ENCODE results near the gene STK32C. TPM values are rescaled to one million over a fixed set of nuclear protein-coding genes. Genes with fewer than 3 reads are reported as not detected.

The STK32C gene
- total RNA-seq, 4 donors from 2014 or later, result 4.8 to 10.9 (median 7.8) TPM

DNA sequence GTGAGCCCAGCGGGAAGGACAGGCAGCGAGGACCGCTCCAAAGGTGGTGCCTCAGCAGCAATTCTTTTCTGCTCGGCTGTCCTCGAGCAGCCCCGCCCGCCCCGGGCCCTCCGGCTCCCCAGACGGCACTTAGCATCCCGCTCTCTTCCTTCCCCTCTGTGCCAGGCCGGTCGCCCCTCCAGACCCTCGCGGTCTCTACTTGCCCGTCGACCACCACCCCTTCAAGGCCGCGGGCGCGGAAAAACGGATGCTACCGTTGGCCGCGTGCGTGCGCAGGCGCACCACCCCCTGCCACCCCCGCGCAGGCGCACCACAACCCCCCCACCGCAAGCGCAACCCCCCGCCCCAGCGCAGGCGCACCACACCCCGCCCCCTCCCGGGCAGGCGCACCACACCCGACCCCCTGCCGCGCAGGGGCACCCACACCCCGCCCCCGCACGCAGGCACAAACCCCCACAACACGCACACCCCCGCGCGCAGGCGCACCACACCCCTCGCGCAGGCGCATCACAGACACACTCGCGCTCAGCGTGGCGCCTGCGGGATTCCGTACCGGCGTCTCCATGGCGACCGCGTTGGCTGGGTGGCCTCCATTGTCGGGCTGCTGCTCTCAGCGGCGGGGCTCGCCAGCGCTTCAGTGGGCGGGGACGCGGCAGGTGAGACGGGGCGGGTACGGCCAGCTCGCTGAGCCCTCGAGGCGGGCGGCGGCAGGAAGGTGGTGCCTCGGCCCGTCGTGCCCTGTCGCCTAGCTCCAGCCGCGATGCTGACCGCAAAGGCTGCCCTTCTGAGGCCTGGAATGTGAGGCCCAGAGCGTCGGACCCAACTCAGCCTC, 24.1 kb upstream of the STK32C start, which contains the start of gene LRRC27:
LRRC27 (plus strand) TSS at position 593 of the 832 bp plus-strand sequence. CDS start 1,332 bp downstream, outside the sequence.
- WGBS, result 0% methylated on average over 14 of the region's 89 CpGs
- peak within 1 kb of the TSS; percentile 66 to 85 (median 72) for H3K4me3 ChIP-seq

GRCh38 chr10:132330486-132330833, 22.7 kb upstream of the STK32C start:
- no peaks in the 10 kb centered on the region for H3K27me3 ChIP-seq
- H3K36me3 ChIP-seq, result peaks cover 0 to 16% (median 2%) of the 10 kb centered on the region in 4 donors
- intact Hi-C loops (cut with DNase I), result loop anchor here (2.0 kb wide), 1 partner anchor 22 kb away; no protein-coding TSS in a partner anchor
- DNase-seq (ENCODE audit: extremely low spot score), result no peak
- peak overlapping the region in 1 of 4 donors; percentile 53 for H3K27ac ChIP-seq (replicated peaks in 1 of 4)
- H3K9me3 ChIP-seq, result no peaks in the 10 kb centered on the region
- TF ChIP-seq CTCF (IDR thresholded peaks at IDR 0.05) (no peak), POLR2AphosphoS5 (IDR thresholded peaks at IDR 0.05) (no peak), EP300 (IDR thresholded peaks at IDR 0.05) (no peak), POLR2A (IDR thresholded peaks at IDR 0.05; ENCODE audit: low read depth) (no peak)
- WGBS, result 92% methylated on average over 8 of the region's 8 CpGs
- H3K4me3 ChIP-seq, result peak overlapping the region; percentile 66 to 85 (median 72)
- H3K4me1 ChIP-seq, result peaks cover 27 to 43% (median 39%) of the 10 kb centered on the region in 4 donors

More for the DNA sequence above, 24.1 kb upstream of the STK32C start, which contains the start of gene LRRC27:
- Histone ChIP-seq H3K36me3 (peaks cover 0 to 10% (median 0%) of the 10 kb centered on the region in 4 donors), H3K4me1 (peaks cover 30 to 49% (median 40%) of the 10 kb centered on the region in 4 donors), H3K9me3 (no peaks in the 10 kb centered on the region), H3K27me3 (no peaks in the 10 kb centered on the region), H3K27ac (replicated peaks in 1 of 4) (peak within 1 kb of the TSS; percentile 76 to 90 (median 80))
- intact Hi-C loops (cut with DNase I), result loop anchor here (2.0 kb wide), 1 partner anchor 23 kb away; no protein-coding TSS in a partner anchor
- peak; percentile 99 for DNase-seq (ENCODE audit: extremely low spot score)
- TF ChIP-seq CTCF (IDR thresholded peaks at IDR 0.05), result peak in 1 of 3 experiments; percentile 15
- TF ChIP-seq EP300 (IDR thresholded peaks at IDR 0.05), result no peak
- TF ChIP-seq POLR2A (IDR thresholded peaks at IDR 0.05; ENCODE audit: low read depth), result peak; percentile 11
- TF ChIP-seq POLR2AphosphoS5 (IDR thresholded peaks at IDR 0.05), result peak; percentile 86 to 89

- TF ChIP-seq POLR2AphosphoS5 (IDR thresholded peaks at IDR 0.05), result peak in 1 of 2 donors; percentile 38
- no peak for TF ChIP-seq POLR2A (IDR thresholded peaks at IDR 0.05; ENCODE audit: low read depth)
- DNase-seq (ENCODE audit: extremely low spot score), result no peak
- WGBS, result 74% methylated on average over 23 of the region's 23 CpGs
- Histone ChIP-seq H3K27me3 (no peaks in the 10 kb centered on the region), H3K4me3 (peak overlapping the region; percentile 66 to 85 (median 72)), H3K27ac (replicated peaks in 1 of 4) (peak overlapping the region in 1 of 4 donors; percentile 53), H3K9me3 (no peaks in the 10 kb centered on the region), H3K36me3 (peaks cover 0 to 17% (median 2%) of the 10 kb centered on the region in 4 donors), H3K4me1 (peaks cover 27 to 43% (median 39%) of the 10 kb centered on the region in 4 donors)
- intact Hi-C loops (cut with DNase I), result loop anchor here (2.0 kb wide), 1 partner anchor 21 kb away; no protein-coding TSS in a partner anchor
These were observed 22.1 kb upstream of the STK32C start for GRCh38 chr10:132329565-132330485.

- TF ChIP-seq POLR2AphosphoS5 (IDR thresholded peaks at IDR 0.05) (no peak), CTCF (IDR thresholded peaks at IDR 0.05) (no peak), EP300 (IDR thresholded peaks at IDR 0.05) (no peak), POLR2A (IDR thresholded peaks at IDR 0.05; ENCODE audit: low read depth) (no peak)
- H3K36me3 ChIP-seq, result peaks cover 0 to 15% (median 2%) of the 10 kb centered on the region in 4 donors
- no peak overlapping the region for H3K27ac ChIP-seq (replicated peaks in 1 of 4)
- 64% methylated on average over 7 of the region's 8 CpGs for WGBS
- H3K27me3 ChIP-seq, result no peaks in the 10 kb centered on the region
- intact Hi-C loops (cut with DNase I), result no loop called here
- H3K4me3 ChIP-seq, result no peak overlapping the region
- H3K9me3 ChIP-seq, result no peaks in the 10 kb centered on the region
- DNase-seq (ENCODE audit: extremely low spot score), result no peak
- peaks cover 27 to 43% (median 39%) of the 10 kb centered on the region in 4 donors for H3K4me1 ChIP-seq
These were observed 21.0 kb upstream of the STK32C start for GRCh38 chr10:132328738-132329137.

Data from esophagus muscularis mucosa (tissue), 4 donors.